HepG2 (cell line): ENCODE results near the gene ZNFX1. TPM values are rescaled to one million over a fixed set of nuclear protein-coding genes. Genes with fewer than 3 reads are reported as not detected.
A peak's percentile ranks its signal among the peaks of the same experiment; 100 is the strongest.

Source experiments
- CBX5 ChIP-seq: sonication (generic); formaldehyde crosslinking; IDR thresholded peaks from 2 replicates; pipeline ENCODE4 v1.4.0; 2020; ENCODE audit warnings: missing genetic modification reagents, borderline replicate concordance
- HBP1 ChIP-seq: IDR thresholded peaks from 2 replicates; pipeline ENCODE4 v1.6.1; 2016; ENCODE audit warnings: low read depth, control low read depth
- ISL2 ChIP-seq: sonication (generic); formaldehyde crosslinking; IDR thresholded peaks from 2 replicates; pipeline ENCODE4 v1.5.0; 2020; ENCODE audit warnings: missing genetic modification reagents
- NAIF1 ChIP-seq: sonication (generic); formaldehyde crosslinking; IDR thresholded peaks from 2 replicates; pipeline ENCODE4 v1.5.0; 2020; ENCODE audit warnings: mild to moderate bottlenecking, missing genetic modification reagents, borderline replicate concordance
- NCOA2 ChIP-seq: sonication (generic); formaldehyde crosslinking; IDR thresholded peaks from 2 replicates; pipeline ENCODE4 v1.8.0; 2022; ENCODE audit warnings: inconsistent platforms
- NKX3-1 ChIP-seq: sonication (generic); formaldehyde crosslinking; IDR thresholded peaks from 2 replicates; pipeline ENCODE4 v1.5.0; 2020; ENCODE audit warnings: missing genetic modification reagents
- PHF20 ChIP-seq: sonication (generic); formaldehyde crosslinking; IDR thresholded peaks from 2 replicates; pipeline ENCODE4 v1.5.0; 2020; ENCODE audit warnings: mild to moderate bottlenecking, missing genetic modification reagents
- POGZ ChIP-seq: sonication (generic); formaldehyde crosslinking; IDR thresholded peaks from 2 replicates; pipeline ENCODE4 v1.4.0; 2020; ENCODE audit warnings: mild to moderate bottlenecking, missing genetic modification reagents
- PPARG ChIP-seq: conservative IDR thresholded peaks from 2 replicates; pipeline ENCODE4 v1.6.1; 2016; ENCODE audit warnings: missing biosample characterization, missing genetic modification reagents
- RELA ChIP-seq: sonication (generic); formaldehyde crosslinking; IDR thresholded peaks from 2 replicates; pipeline ENCODE4 v1.4.0; 2020; ENCODE audit warnings: missing genetic modification reagents
- SP4 ChIP-seq: sonication (generic); formaldehyde crosslinking; IDR thresholded peaks from 2 replicates; pipeline ENCODE4 v1.8.1; 2023; ENCODE audit warnings: mild to moderate bottlenecking, missing genetic modification reagents
- TEAD3 ChIP-seq: optimal IDR thresholded peaks from 2 replicates; pipeline ENCODE3; 2016; ENCODE audit warnings: borderline replicate concordance
- THRA ChIP-seq: sonication (generic); formaldehyde crosslinking; IDR thresholded peaks from 2 replicates; pipeline ENCODE4 v1.4.0; 2020; ENCODE audit warnings: missing genetic modification reagents, borderline replicate concordance
- XRCC5 ChIP-seq: fragments of 200-400 bp; formaldehyde crosslinking; optimal IDR thresholded peaks from 2 replicates; pipeline ENCODE3; 2017; ENCODE audit warnings: mild to moderate bottlenecking, low read length
- YEATS2 ChIP-seq: sonication (generic); formaldehyde crosslinking; IDR thresholded peaks from 2 replicates; pipeline ENCODE4 v1.4.0; 2020; ENCODE audit warnings: missing genetic modification reagents, borderline replicate concordance
- YY1 ChIP-seq: IDR thresholded peaks from 2 replicates; pipeline ENCODE4 v1.6.1; 2011; ENCODE audit warnings: low read length, low read depth, moderate library complexity, mild to moderate bottlenecking; ENCODE audit not compliant: insufficient read depth, insufficient replicate concordance
- ZFP1 ChIP-seq: IDR thresholded peaks from 2 replicates; pipeline ENCODE4 v1.6.1; 2016
- ZMYM4 ChIP-seq: sonication (generic); formaldehyde crosslinking; IDR thresholded peaks from 2 replicates; pipeline ENCODE4 v1.8.1; 2023; ENCODE audit warnings: mild to moderate bottlenecking, missing genetic modification reagents
- ZNF124 ChIP-seq: sonication (generic); formaldehyde crosslinking; IDR thresholded peaks from 2 replicates; pipeline ENCODE4 v1.4.0; 2020; ENCODE audit warnings: missing genetic modification reagents
- ZNF331 ChIP-seq: sonication (generic); formaldehyde crosslinking; IDR thresholded peaks from 2 replicates; pipeline ENCODE4 v1.4.0; 2020; ENCODE audit warnings: missing genetic modification reagents
- ZNF501 ChIP-seq: sonication (generic); formaldehyde crosslinking; IDR thresholded peaks from 2 replicates; pipeline ENCODE4 v1.5.1; 2020; ENCODE audit warnings: mild to moderate bottlenecking, moderate library complexity, missing genetic modification reagents
- ZNF564 ChIP-seq: sonication (generic); formaldehyde crosslinking; IDR thresholded peaks from 2 replicates; pipeline ENCODE4 v1.8.1; 2023; ENCODE audit warnings: mild to moderate bottlenecking, missing genetic modification reagents
- ZNF580 ChIP-seq: IDR thresholded peaks from 2 replicates; pipeline ENCODE4 v1.6.1; 2016; ENCODE audit warnings: low read depth, borderline replicate concordance
- ZNF629 ChIP-seq: sonication (generic); formaldehyde crosslinking; conservative IDR thresholded peaks from 2 replicates; pipeline ENCODE4 v1.5.0; 2020; ENCODE audit warnings: missing genetic modification reagents
- ZNF660 ChIP-seq: sonication (generic); formaldehyde crosslinking; IDR thresholded peaks from 2 replicates; pipeline ENCODE4 v1.5.1; 2020; ENCODE audit warnings: mild to moderate bottlenecking, low read depth, missing genetic modification reagents, borderline replicate concordance
- ZNF776 ChIP-seq: sonication (generic); formaldehyde crosslinking; IDR thresholded peaks from 2 replicates; pipeline ENCODE4 v1.4.0; 2020; ENCODE audit warnings: mild to moderate bottlenecking, missing genetic modification reagents
- polyA plus RNA-seq, 8 experiments: library from polyadenylated mRNA; depleted of rRNA in 3 of 8; stranded (reverse) in 7 of 8; unstranded in 1 of 8; fragments of >200 nt; fragmentation: Illumina TruSeq in 4 of 8; extraction: Trizol in 4 of 8; gene quantifications; 2 replicates each; pipeline versions ENCODE4 v1.2.1 to v1.2.3, GENCODE V29; 2011 to 2016; ENCODE audit warnings: low read depth in 4 of 8, missing spikeins in 1 of 8, mixed read lengths in 1 of 8; ENCODE audit not compliant: insufficient read depth in 1 of 8
- total RNA-seq, 5 experiments: library from RNA; depleted of rRNA; stranded (reverse); fragments of >200 nt; fragmentation: Illumina TruSeq; extraction: Trizol; gene quantifications; 2 replicates each; pipeline ENCODE4 v1.2.3, GENCODE V29; 2016; ENCODE audit warnings: low read depth in 1 of 5
- TF ChIP-seq, protein P1 (sequence below): sonication (generic); formaldehyde crosslinking; IDR thresholded peaks from 2 replicates; pipeline ENCODE4 v1.5.0; 2020; ENCODE audit warnings: mild to moderate bottlenecking, missing genetic modification reagents, moderate library complexity
- TF ChIP-seq, protein P2 (sequence below): IDR thresholded peaks from 2 replicates; pipeline ENCODE4 v1.6.1; 2016; ENCODE audit warnings: missing genetic modification reagents, missing compliant biosample characterization

The ZNFX1 gene
- total and polyA plus RNA-seq, 2 of the 13 experiments (the other 11 are each of a cell fraction or from before 2014, with no cell fraction given): 2.9 to 11.1 TPM

DNA sequence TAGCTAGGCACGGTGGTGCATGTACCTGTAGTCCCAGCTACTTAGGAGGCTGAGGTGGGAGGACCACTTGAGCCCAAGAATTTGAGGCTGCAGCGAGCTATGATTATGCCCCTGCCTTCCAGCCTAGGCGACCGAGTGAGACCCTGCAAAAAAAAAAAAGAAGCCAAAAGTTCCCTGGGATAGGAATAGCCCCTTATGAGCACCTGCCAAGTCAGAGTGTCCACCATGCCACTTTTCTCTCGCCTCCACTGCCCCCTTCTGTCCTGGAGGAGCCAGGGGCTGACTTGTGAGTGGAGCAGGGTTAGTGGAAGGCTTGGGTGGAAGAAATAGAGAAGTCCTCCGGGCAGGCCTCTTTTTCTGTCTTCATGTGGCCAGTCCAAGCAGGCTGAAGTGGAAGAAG is 70.8 kb downstream of the ZNFX1 start (continued):
- TF ChIP-seq PHF20 (CRISPR knock-in tag) (no peak), YEATS2 (CRISPR knock-in tag) (peak; percentile 36; the same call in 1 of the 2 replicates), THRA (CRISPR knock-in tag) (peak; percentile 40; the same call in 1 of the 2 replicates), ZNF331 (CRISPR knock-in tag) (0 out of 2 replicates have a peak, but pooled peaks have one; percentile 45), ISL2 (CRISPR knock-in tag) (peak; percentile 28; the same call in 1 of the 2 replicates), ZFP1 (CRISPR knock-in tag) (peak; percentile 57; the same call in 1 of the 2 replicates), SP4 (CRISPR knock-in tag) (no peak), RELA (CRISPR knock-in tag) (0 out of 2 replicates have a peak, but pooled peaks have one; percentile 60), ZNF564 (CRISPR knock-in tag) (no peak), POGZ (CRISPR knock-in tag) (peak; percentile 47; the same call in 1 of the 2 replicates), NCOA2 (CRISPR knock-in tag) (peak; percentile 22; the same call in 1 of the 2 replicates), YY1 (peak; percentile 43), ZNF776 (CRISPR knock-in tag) (no peak), HBP1 (0 out of 2 replicates have a peak, but pooled peaks have one; percentile 38), PPARG (CRISPR knock-in tag) (no peak), ZNF580 (CRISPR knock-in tag) (peak; percentile 86), CBX5 (CRISPR knock-in tag) (no peak), ZNF660 (CRISPR knock-in tag) (no peak), ZNF629 (0 out of 2 replicates have a peak, but pooled peaks have one; percentile 5), TEAD3 (CRISPR knock-in tag) (peak; percentile 47), NKX3-1 (no peak), ZNF501 (CRISPR knock-in tag) (peak; percentile 52; the same call in 1 of the 2 replicates), ZMYM4 (CRISPR knock-in tag) (peak; percentile 93), ZNF124 (CRISPR knock-in tag) (0 out of 2 replicates have a peak, but pooled peaks have one; percentile 23), NAIF1 (CRISPR knock-in tag) (no peak), XRCC5 (peak; percentile 22)
- TF ChIP-seq, protein P1, sequence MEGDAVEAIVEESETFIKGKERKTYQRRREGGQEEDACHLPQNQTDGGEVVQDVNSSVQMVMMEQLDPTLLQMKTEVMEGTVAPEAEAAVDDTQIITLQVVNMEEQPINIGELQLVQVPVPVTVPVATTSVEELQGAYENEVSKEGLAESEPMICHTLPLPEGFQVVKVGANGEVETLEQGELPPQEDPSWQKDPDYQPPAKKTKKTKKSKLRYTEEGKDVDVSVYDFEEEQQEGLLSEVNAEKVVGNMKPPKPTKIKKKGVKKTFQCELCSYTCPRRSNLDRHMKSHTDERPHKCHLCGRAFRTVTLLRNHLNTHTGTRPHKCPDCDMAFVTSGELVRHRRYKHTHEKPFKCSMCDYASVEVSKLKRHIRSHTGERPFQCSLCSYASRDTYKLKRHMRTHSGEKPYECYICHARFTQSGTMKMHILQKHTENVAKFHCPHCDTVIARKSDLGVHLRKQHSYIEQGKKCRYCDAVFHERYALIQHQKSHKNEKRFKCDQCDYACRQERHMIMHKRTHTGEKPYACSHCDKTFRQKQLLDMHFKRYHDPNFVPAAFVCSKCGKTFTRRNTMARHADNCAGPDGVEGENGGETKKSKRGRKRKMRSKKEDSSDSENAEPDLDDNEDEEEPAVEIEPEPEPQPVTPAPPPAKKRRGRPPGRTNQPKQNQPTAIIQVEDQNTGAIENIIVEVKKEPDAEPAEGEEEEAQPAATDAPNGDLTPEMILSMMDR (CRISPR knock-in tag): peak; percentile 94
- TF ChIP-seq, protein P2, sequence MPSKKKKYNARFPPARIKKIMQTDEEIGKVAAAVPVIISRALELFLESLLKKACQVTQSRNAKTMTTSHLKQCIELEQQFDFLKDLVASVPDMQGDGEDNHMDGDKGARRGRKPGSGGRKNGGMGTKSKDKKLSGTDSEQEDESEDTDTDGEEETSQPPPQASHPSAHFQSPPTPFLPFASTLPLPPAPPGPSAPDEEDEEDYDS (CRISPR knock-in tag): 0 out of 2 replicates have a peak, but pooled peaks have one; percentile 5
